Epithelial cell of esophagus (primary cell): Measurements from ENCODE around the gene HOXD1.

Experiments
- DNase-seq: peaks from one replicate; pipeline ENCODE4 v3.0.0; 2010; ENCODE audit warnings: low read depth
- H3K4me3 ChIP-seq: 2 replicates; pipeline ENCODE4 v1.5.1; 2011; ENCODE audit warnings: mild to moderate bottlenecking, low read length, control low read depth
- CTCF ChIP-seq: IDR thresholded peaks from 2 replicates; pipeline ENCODE4 v1.5.1; 2011; ENCODE audit warnings: low read depth, mild to moderate bottlenecking, low read length, control low read depth, inconsistent platforms; ENCODE audit not compliant: insufficient read depth; ENCODE audit errors: missing control alignments

HOXD1 gene

GRCh38 chr2:176187899-176188773 is at the start of gene HOXD1:
Gene HOXD1 (plus strand): TSS chr2:176188668. CDS start chr2:176188802, 134 bp downstream.
- peak; percentile 22 for DNase-seq
- TF ChIP-seq CTCF: no peak
- H3K4me3 ChIP-seq: peak within 1 kb of the TSS; percentile 38

GRCh38 chr2:176138923-176139660 is 49.4 kb upstream of the HOXD1 start:
- H3K4me3 ChIP-seq: no peak overlapping the region
- no peak for DNase-seq
- TF ChIP-seq CTCF: no peak

GRCh38 chr2:176139661-176140512 is 48.6 kb upstream of the HOXD1 start:
- DNase-seq: no peak
- TF ChIP-seq CTCF: no peak
- no peak overlapping the region for H3K4me3 ChIP-seq

GRCh38 chr2:176140513-176141317 is 47.8 kb upstream of the HOXD1 start:
- H3K4me3 ChIP-seq: peak overlapping the region; percentile 33
- TF ChIP-seq CTCF: peak; percentile 73
- DNase-seq: peak; percentile 65

GRCh38 chr2:176142281-176142680 is 46.2 kb upstream of the HOXD1 start:
- H3K4me3 ChIP-seq: no peak overlapping the region
- no peak for DNase-seq
- no peak for TF ChIP-seq CTCF
